Measurements from ENCODE around the gene MRPS18B.

The MRPS18B gene

GRCh38 chr6:30625511-30625910 lies 7.9 kb downstream of the MRPS18B start:
- H3K36me3 ChIP-seq (ENCODE audit: insufficient read depth, low read length): peaks cover 74% of the 10 kb centered on the region
- DNase-seq: no peak
- TF ChIP-seq CTCF (IDR thresholded peaks at IDR 0.05; ENCODE audit: borderline replicate concordance, extremely low read depth, low read length, poor library complexity, severe bottlenecking) (no peak), EZH2 (IDR thresholded peaks at IDR 0.05; ENCODE audit: borderline replicate concordance, low read depth, low read length, severe bottlenecking) (no peak)

GRCh38 chr6:30626484-30627366 lies 9.1 kb downstream of the MRPS18B start, which contains the start of gene ATAT1:
TSS of gene ATAT1 (plus strand) at chr6:30626874.
- peak; percentile 73 for TF ChIP-seq CTCF (IDR thresholded peaks at IDR 0.05; ENCODE audit: borderline replicate concordance, extremely low read depth, low read length, poor library complexity, severe bottlenecking)
- TF ChIP-seq EZH2 (IDR thresholded peaks at IDR 0.05; ENCODE audit: borderline replicate concordance, low read depth, low read length, severe bottlenecking): no peak
- Histone ChIP-seq H3K4me2 (ENCODE audit: insufficient read depth, low read length) (peak within 1 kb of the TSS; percentile 79), H4K20me1 (ENCODE audit: insufficient read depth, low read length) (0 out of 2 replicates have a peak, but pooled peaks cover 2% of the 10 kb centered on the region), H3K36me3 (ENCODE audit: insufficient read depth, low read length) (peaks cover 74% of the 10 kb centered on the region), H3K9ac (ENCODE audit: low read depth, low read length) (peak within 1 kb of the TSS; percentile 83), H3K27ac (ENCODE audit: low read length) (peak within 1 kb of the TSS; percentile 82), H3K79me2 (ENCODE audit: insufficient read depth, low read length) (peaks cover 24% of the 10 kb centered on the region), H2AFZ (ENCODE audit: low read depth, low read length) (peak within 1 kb of the TSS; percentile 90), H3K27me3 (ENCODE audit: insufficient read depth, low read length, poor library complexity) (no peaks in the 10 kb centered on the region), H3K9me3 (ENCODE audit: insufficient read depth, low read length, severe bottlenecking) (no peaks in the 10 kb centered on the region), H3K4me1 (ENCODE audit: insufficient read depth, low read length) (peaks cover 21% of the 10 kb centered on the region), H3K4me3 (ENCODE audit: low read depth in 1 of 2, low read length in 2 of 2) (peak within 1 kb of the TSS; percentile 69 to 78)
- DNase-seq: peak; percentile 91
- ATAC-seq (ENCODE audit: insufficient read depth, low read depth): peak; percentile 97

More at GRCh38 chr6:30625511-30625910, 7.9 kb downstream of the MRPS18B start:
- Histone ChIP-seq H3K9me3 (ENCODE audit: insufficient read depth, low read length, severe bottlenecking) (no peaks in the 10 kb centered on the region), H3K4me2 (ENCODE audit: insufficient read depth, low read length) (no peak overlapping the region), H3K4me3 (ENCODE audit: low read depth in 1 of 2, low read length in 2 of 2) (no peak overlapping the region), H3K9ac (ENCODE audit: low read depth, low read length) (no peak overlapping the region), H3K27ac (ENCODE audit: low read length) (no peak overlapping the region), H3K4me1 (ENCODE audit: insufficient read depth, low read length) (peaks cover 21% of the 10 kb centered on the region), H4K20me1 (ENCODE audit: insufficient read depth, low read length) (0 out of 2 replicates have a peak, but pooled peaks cover 2% of the 10 kb centered on the region), H2AFZ (ENCODE audit: low read depth, low read length) (no peak overlapping the region), H3K79me2 (ENCODE audit: insufficient read depth, low read length) (peaks cover 28% of the 10 kb centered on the region), H3K27me3 (ENCODE audit: insufficient read depth, low read length, poor library complexity) (no peaks in the 10 kb centered on the region)
- ATAC-seq (ENCODE audit: insufficient read depth, low read depth): no peak

GRCh38 chr6:30635834-30636233 lies 18.2 kb downstream of the MRPS18B start:
- no peak for DNase-seq

More at GRCh38 chr6:30635834-30636233, 18.2 kb downstream of the MRPS18B start:
- Histone ChIP-seq H3K4me1 (ENCODE audit: insufficient read depth, low read length) (no peaks in the 10 kb centered on the region), H3K9me3 (ENCODE audit: insufficient read depth, low read length, severe bottlenecking) (no peaks in the 10 kb centered on the region), H3K36me3 (ENCODE audit: insufficient read depth, low read length) (peaks cover 46% of the 10 kb centered on the region), H3K9ac (ENCODE audit: low read depth, low read length) (no peak overlapping the region), H3K79me2 (ENCODE audit: insufficient read depth, low read length) (no peaks in the 10 kb centered on the region), H2AFZ (ENCODE audit: low read depth, low read length) (no peak overlapping the region), H3K27me3 (ENCODE audit: insufficient read depth, low read length, poor library complexity) (no peaks in the 10 kb centered on the region), H3K4me2 (ENCODE audit: insufficient read depth, low read length) (no peak overlapping the region), H3K4me3 (ENCODE audit: low read depth in 1 of 2, low read length in 2 of 2) (no peak overlapping the region), H3K27ac (ENCODE audit: low read length) (no peak overlapping the region), H4K20me1 (ENCODE audit: insufficient read depth, low read length) (no peaks in the 10 kb centered on the region)
- ATAC-seq (ENCODE audit: insufficient read depth, low read depth): no peak
- TF ChIP-seq CTCF (IDR thresholded peaks at IDR 0.05; ENCODE audit: borderline replicate concordance, extremely low read depth, low read length, poor library complexity, severe bottlenecking): no peak
- no peak for TF ChIP-seq EZH2 (IDR thresholded peaks at IDR 0.05; ENCODE audit: borderline replicate concordance, low read depth, low read length, severe bottlenecking)

Measured in DND-41 (cell line).